Adrenal gland (tissue), 5 donors: Measurements from ENCODE around the gene SPTBN1.

Source experiments
- POLR2A ChIP-seq, 2 donors: fragments of 450-650 bp; IDR thresholded peaks; one replicate each; pipeline ENCODE4 v1.6.1; 2017; ENCODE audit warnings: antibody characterized with exemption in 2 of 2, mild to moderate bottlenecking in 2 of 2, moderate library complexity in 1 of 2
- TF ChIP-seq, protein P1 (sequence below), 6 experiments: fragments of 450-650 bp in 4 of 6; fragments of 200-600 bp in 2 of 6; sonication (generic) in 1 of 6; IDR thresholded peaks; 1 replicate in 5 of 6; 2 replicates in 1 of 6; pipeline versions ENCODE4 v1.5.1 to v1.8.0; 2016 to 2021; ENCODE audit warnings: antibody characterized with exemption in 6 of 6, mild to moderate bottlenecking in 2 of 6, moderate library complexity in 1 of 6
- donor health status: DM: no; HTN: no; CAD: no.

DNA sequence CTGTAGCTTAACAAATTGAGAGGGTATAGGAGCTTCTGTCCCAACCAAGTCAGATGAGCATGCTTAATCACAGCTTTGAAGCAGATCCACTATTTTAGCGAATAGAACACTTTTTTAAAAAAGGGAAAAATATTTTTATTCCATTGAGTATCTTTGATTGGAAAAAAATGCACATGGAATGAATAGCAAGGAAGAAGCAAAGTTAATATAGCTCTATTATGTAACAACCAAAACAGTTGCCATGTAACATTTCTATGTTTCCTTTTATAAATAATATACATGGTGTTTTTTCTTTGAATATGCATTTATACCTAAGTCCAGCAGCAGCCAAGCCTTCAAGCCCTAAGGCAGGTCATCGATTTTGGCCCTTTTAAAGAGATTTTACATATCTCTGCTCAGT is 21.4 kb upstream of the SPTBN1 start:
- TF ChIP-seq, protein P1, sequence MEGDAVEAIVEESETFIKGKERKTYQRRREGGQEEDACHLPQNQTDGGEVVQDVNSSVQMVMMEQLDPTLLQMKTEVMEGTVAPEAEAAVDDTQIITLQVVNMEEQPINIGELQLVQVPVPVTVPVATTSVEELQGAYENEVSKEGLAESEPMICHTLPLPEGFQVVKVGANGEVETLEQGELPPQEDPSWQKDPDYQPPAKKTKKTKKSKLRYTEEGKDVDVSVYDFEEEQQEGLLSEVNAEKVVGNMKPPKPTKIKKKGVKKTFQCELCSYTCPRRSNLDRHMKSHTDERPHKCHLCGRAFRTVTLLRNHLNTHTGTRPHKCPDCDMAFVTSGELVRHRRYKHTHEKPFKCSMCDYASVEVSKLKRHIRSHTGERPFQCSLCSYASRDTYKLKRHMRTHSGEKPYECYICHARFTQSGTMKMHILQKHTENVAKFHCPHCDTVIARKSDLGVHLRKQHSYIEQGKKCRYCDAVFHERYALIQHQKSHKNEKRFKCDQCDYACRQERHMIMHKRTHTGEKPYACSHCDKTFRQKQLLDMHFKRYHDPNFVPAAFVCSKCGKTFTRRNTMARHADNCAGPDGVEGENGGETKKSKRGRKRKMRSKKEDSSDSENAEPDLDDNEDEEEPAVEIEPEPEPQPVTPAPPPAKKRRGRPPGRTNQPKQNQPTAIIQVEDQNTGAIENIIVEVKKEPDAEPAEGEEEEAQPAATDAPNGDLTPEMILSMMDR (IDR thresholded peaks at IDR 0.05), result no peak
- TF ChIP-seq POLR2A (IDR thresholded peaks at IDR 0.05), result no peak
